IMR-90 (cell line): ENCODE data around the gene VPS54. TPM values are rescaled to one million over a fixed set of nuclear protein-coding genes. Genes with fewer than 3 reads are reported as not detected.
A peak's percentile ranks its signal among the peaks of the same experiment; 100 is the strongest.

Experiments used
- ATAC-seq: fragments of 200-7000 bp; cut with Tn5 transposase; 2 replicates; pipeline ENCODE4 v1.9.1; 2020; ENCODE audit warnings: low read depth, mild to moderate bottlenecking, moderate library complexity
- BruUV-seq: library from RNA; stranded (reverse); fragments of 400-500 nt; replicated peaks from 2 replicates; lab custom pipeline; 2021; lab: Mats Ljungman, UMichigan
- CTCF ChIA-PET: fragments of 300-600 bp; formaldehyde crosslinking; extraction: SDS; loops from one replicate; lab custom pipeline; 2021; ENCODE audit warnings: antibody characterized with exemption; lab: Yijun Ruan, JAX
- POLR2A ChIA-PET: fragments of 300-600 bp; sonication (Branson Sonifier 250); formaldehyde crosslinking; loops from one replicate; lab custom pipeline; 2022; ENCODE audit warnings: antibody characterized with exemption; ENCODE audit not compliant: unreplicated experiment; lab: Charles Lee
- DNase-seq: peaks from one replicate; pipeline ENCODE4 v3.0.0; 2013
- H2AFZ ChIP-seq: replicated peaks from 2 replicates; pipeline ENCODE3; 2013; ENCODE audit warnings: low read length, mild to moderate bottlenecking; ENCODE audit not compliant: poor library complexity
- H2AK5ac ChIP-seq: 2 replicates; pipeline ENCODE4 v1.6.1; 2013; ENCODE audit warnings: low read depth, low read length, inconsistent platforms
- H2AK9ac ChIP-seq: replicated peaks from 2 replicates; pipeline ENCODE3; 2013; ENCODE audit warnings: mild to moderate bottlenecking, low read depth, low read length, moderate library complexity; ENCODE audit not compliant: poor library complexity
- H2BK120ac ChIP-seq: 2 replicates; pipeline ENCODE4 v1.6.1; 2013; ENCODE audit warnings: low read depth, low read length, inconsistent platforms
- H2BK15ac ChIP-seq: 3 replicates; pipeline ENCODE4 v1.6.1; 2013; ENCODE audit warnings: low read depth, low read length, inconsistent platforms
- H2BK20ac ChIP-seq: 2 replicates; pipeline ENCODE4 v1.6.1; 2013; ENCODE audit warnings: low read depth, mild to moderate bottlenecking, inconsistent platforms, low read length, moderate library complexity
- H2BK5ac ChIP-seq: 2 replicates; pipeline ENCODE4 v1.6.1; 2013; ENCODE audit warnings: mild to moderate bottlenecking, low read depth, low read length, inconsistent platforms; ENCODE audit not compliant: poor library complexity, severe bottlenecking
- H3K14ac ChIP-seq: replicated peaks from 2 replicates; pipeline ENCODE4 v1.6.1; 2013; ENCODE audit warnings: low read depth, low read length, inconsistent platforms
- H3K18ac ChIP-seq: 2 replicates; pipeline ENCODE4 v1.6.1; 2013; ENCODE audit warnings: low read depth, low read length, control low read depth
- H3K23ac ChIP-seq: 2 replicates; pipeline ENCODE4 v1.6.1; 2013; ENCODE audit warnings: low read depth, low read length, inconsistent platforms
- H3K27ac ChIP-seq: 2 replicates; pipeline ENCODE4 v1.5.1; 2013; ENCODE audit warnings: mild to moderate bottlenecking, control low read depth, low read length; ENCODE audit not compliant: insufficient read depth
- H3K27me3 ChIP-seq: 2 replicates; pipeline ENCODE4 v1.6.1; 2013; ENCODE audit warnings: low read length; ENCODE audit not compliant: control insufficient read depth, insufficient read depth
- H3K36me3 ChIP-seq: 2 replicates; pipeline ENCODE4 v1.6.1; 2013; ENCODE audit warnings: low read length, mixed read lengths; ENCODE audit not compliant: control insufficient read depth, insufficient read depth
- H3K4ac ChIP-seq: 2 replicates; pipeline ENCODE4 v1.6.1; 2013; ENCODE audit warnings: low read depth, low read length, inconsistent platforms
- H3K4me1 ChIP-seq: 2 replicates; pipeline ENCODE4 v1.6.1; 2013; ENCODE audit warnings: low read length, mixed read lengths; ENCODE audit not compliant: control insufficient read depth, insufficient read depth
- H3K4me2 ChIP-seq: 2 replicates; pipeline ENCODE4 v1.6.1; 2013; ENCODE audit warnings: low read depth, mild to moderate bottlenecking, control low read depth, low read length, moderate library complexity
- H3K4me3 ChIP-seq: 2 replicates; pipeline ENCODE4 v1.5.1; 2013; ENCODE audit warnings: low read depth, mild to moderate bottlenecking, control low read depth, low read length, moderate library complexity; ENCODE audit not compliant: insufficient read depth
- H3K56ac ChIP-seq: 2 replicates; pipeline ENCODE4 v1.6.1; 2013; ENCODE audit warnings: low read length, inconsistent platforms; ENCODE audit not compliant: insufficient read depth; ENCODE audit errors: extremely low read depth
- H3K79me1 ChIP-seq, 2 experiments: 2 replicates each; pipeline ENCODE4 v1.6.1; 2013; ENCODE audit warnings: low read length in 2 of 2, inconsistent platforms in 1 of 2, low read depth in 1 of 2
- H3K9ac ChIP-seq: 2 replicates; pipeline ENCODE4 v1.6.1; 2013; ENCODE audit warnings: low read depth, low read length, control low read depth
- H3K9me1 ChIP-seq: 2 replicates; pipeline ENCODE4 v1.6.1; 2013; ENCODE audit warnings: low read length, inconsistent platforms; ENCODE audit not compliant: insufficient read depth
- H3K9me3 ChIP-seq: 2 replicates; pipeline ENCODE4 v1.6.1; 2013; ENCODE audit warnings: low read length; ENCODE audit not compliant: control insufficient read depth, insufficient read depth
- H4K20me1 ChIP-seq: 2 replicates; pipeline ENCODE4 v1.6.1; 2013; ENCODE audit warnings: low read length, inconsistent platforms; ENCODE audit not compliant: insufficient read depth
- H4K5ac ChIP-seq: 2 replicates; pipeline ENCODE4 v1.6.1; 2013; ENCODE audit warnings: mild to moderate bottlenecking, low read depth, low read length, control low read depth
- H4K8ac ChIP-seq, 2 experiments: 2 replicates each; pipeline ENCODE4 v1.6.1; 2013; ENCODE audit warnings: low read depth in 2 of 2, low read length in 2 of 2, control low read depth in 1 of 2, inconsistent platforms in 1 of 2
- H4K91ac ChIP-seq: 2 replicates; pipeline ENCODE4 v1.6.1; 2013; ENCODE audit warnings: low read depth, low read length, inconsistent platforms; ENCODE audit not compliant: insufficient read depth
- CEBPB ChIP-seq: IDR thresholded peaks from 2 replicates; pipeline ENCODE4 v1.6.1; 2012; ENCODE audit warnings: low read depth, low read length, improper control_type of control experiment
- FOS ChIP-seq: fragments of 150-350 bp; IDR thresholded peaks from 2 replicates; pipeline ENCODE4 v1.6.1; 2016; ENCODE audit warnings: low read depth, low read length
- POLR2A ChIP-seq: IDR thresholded peaks from 2 replicates; pipeline ENCODE4 v1.6.1; 2012; ENCODE audit warnings: mild to moderate bottlenecking, low read depth, low read length
- RFX5 ChIP-seq: IDR thresholded peaks from 2 replicates; pipeline ENCODE4 v1.8.0; 2012; ENCODE audit warnings: low read depth, mild to moderate bottlenecking, low read length, moderate library complexity
- WGBS, 2 experiments: methylation state at CpG; one replicate each; pipeline versions ENCODE4 v1.1.5 to v1.1.7; 2013; ENCODE audit warnings: missing lambda C conversion rate in 2 of 2; ENCODE audit not compliant: insufficient read length in 1 of 2; ENCODE audit errors: extremely low coverage in 2 of 2; 5-methylcytosine and 5-hydroxymethylcytosine counted together
- dilution Hi-C: fragments of 300-500 bp; cut with HindIII; formaldehyde crosslinking; loops from one replicate; pipeline ENCODE4 v1.14.3; 2018; ENCODE audit warnings: low sequenced_read_pairs; ENCODE audit not compliant: unreplicated experiment
- in situ Hi-C: fragments of 300-500 bp; cut with MboI; formaldehyde crosslinking; loops from 3 replicates; pipeline ENCODE4 v1.14.3; 2019; ENCODE audit warnings: low sequenced_read_pairs, inconsistent platforms, mixed read lengths
- intact Hi-C: fragments of 100-400 bp; cut with micrococcal nuclease; formaldehyde crosslinking; loops from 2 replicates; pipeline ENCODE4 v1.10.0; 2022
- polyA plus RNA-seq, 3 experiments: library from polyadenylated mRNA; depleted of rRNA; stranded (reverse); fragments of >200 nt; gene quantifications; 2 replicates each; pipeline ENCODE4 v1.2.3, GENCODE V29; 2012; ENCODE audit warnings: low replicate concordance in 1 of 3
- total RNA-seq: library from RNA; depleted of rRNA; stranded (reverse); fragments of >200 nt; gene quantifications from 2 replicates; pipeline ENCODE4 v1.2.3, GENCODE V29; 2012

The VPS54 gene
- total and polyA plus RNA-seq, 2 of the 4 experiments (the other 2 are of a cell fraction): 7.1 to 18.1 TPM

- no peak for TF ChIP-seq POLR2A
- peak; percentile 68 for TF ChIP-seq CEBPB
- no peak for TF ChIP-seq RFX5
- no peak for TF ChIP-seq FOS
- WGBS, 2 experiments: no CpG with 5 or more reads among the region's 4 CpGs
- in situ Hi-C loops: no loop called here
These were observed 10.7 kb downstream of the VPS54 start for GRCh38 chr2:64008434-64009009.

More at GRCh38 chr2:64008434-64009009, 10.7 kb downstream of the VPS54 start:
- DNase-seq: no peak
- no peak overlapping the region for H3K4me3 ChIP-seq
- H2BK20ac ChIP-seq: no peak overlapping the region
- no peak overlapping the region for H4K8ac ChIP-seq
- H2AK9ac ChIP-seq: no peak overlapping the region
- no peak overlapping the region for H2AK5ac ChIP-seq
- ATAC-seq: no peak
- H3K79me1 ChIP-seq: peaks cover 23 to 53% of the 10 kb centered on the region in 2 experiments
- no peak overlapping the region for H3K14ac ChIP-seq
- H3K4me1 ChIP-seq: no peaks in the 10 kb centered on the region
- no peaks in the 10 kb centered on the region for H3K27me3 ChIP-seq
- H2AFZ ChIP-seq: no peak overlapping the region
- CTCF ChIA-PET: no interaction called here
- H3K36me3 ChIP-seq: no peaks in the 10 kb centered on the region
- H2BK15ac ChIP-seq: no peak overlapping the region
- no peak overlapping the region for H3K56ac ChIP-seq
- peaks cover 8% of the 10 kb centered on the region; the same call in 1 of the 2 replicates for H3K9me1 ChIP-seq
- no peak overlapping the region for H3K4me2 ChIP-seq
- H4K5ac ChIP-seq: no peak overlapping the region
- dilution Hi-C loops (no loop called here), intact Hi-C loops (no loop called here)
- H3K23ac ChIP-seq: no peak overlapping the region
- no peak overlapping the region for H3K4ac ChIP-seq
- H4K91ac ChIP-seq: no peak overlapping the region
- POLR2A ChIA-PET: no interaction called here
- H3K18ac ChIP-seq: no peak overlapping the region
- BruUV-seq: no TSS peak
- H3K9me3 ChIP-seq: no peaks in the 10 kb centered on the region
- H3K27ac ChIP-seq: no peak overlapping the region
- H2BK5ac ChIP-seq: no peak overlapping the region
- no peak overlapping the region for H2BK120ac ChIP-seq
- H4K20me1 ChIP-seq: peaks cover 35% of the 10 kb centered on the region
- H3K9ac ChIP-seq: no peak overlapping the region
